GM18858 (cell line): ENCODE measurements around the gene FCMR.

ENCODE experiments used
- ATAC-seq: cut with Tn5 transposase; IDR thresholded peaks from one replicate; pipeline ENCODE4 v1.9.1; 2021; ENCODE audit not compliant: unreplicated experiment

FCMR gene, protein sequence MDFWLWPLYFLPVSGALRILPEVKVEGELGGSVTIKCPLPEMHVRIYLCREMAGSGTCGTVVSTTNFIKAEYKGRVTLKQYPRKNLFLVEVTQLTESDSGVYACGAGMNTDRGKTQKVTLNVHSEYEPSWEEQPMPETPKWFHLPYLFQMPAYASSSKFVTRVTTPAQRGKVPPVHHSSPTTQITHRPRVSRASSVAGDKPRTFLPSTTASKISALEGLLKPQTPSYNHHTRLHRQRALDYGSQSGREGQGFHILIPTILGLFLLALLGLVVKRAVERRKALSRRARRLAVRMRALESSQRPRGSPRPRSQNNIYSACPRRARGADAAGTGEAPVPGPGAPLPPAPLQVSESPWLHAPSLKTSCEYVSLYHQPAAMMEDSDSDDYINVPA

DNA sequence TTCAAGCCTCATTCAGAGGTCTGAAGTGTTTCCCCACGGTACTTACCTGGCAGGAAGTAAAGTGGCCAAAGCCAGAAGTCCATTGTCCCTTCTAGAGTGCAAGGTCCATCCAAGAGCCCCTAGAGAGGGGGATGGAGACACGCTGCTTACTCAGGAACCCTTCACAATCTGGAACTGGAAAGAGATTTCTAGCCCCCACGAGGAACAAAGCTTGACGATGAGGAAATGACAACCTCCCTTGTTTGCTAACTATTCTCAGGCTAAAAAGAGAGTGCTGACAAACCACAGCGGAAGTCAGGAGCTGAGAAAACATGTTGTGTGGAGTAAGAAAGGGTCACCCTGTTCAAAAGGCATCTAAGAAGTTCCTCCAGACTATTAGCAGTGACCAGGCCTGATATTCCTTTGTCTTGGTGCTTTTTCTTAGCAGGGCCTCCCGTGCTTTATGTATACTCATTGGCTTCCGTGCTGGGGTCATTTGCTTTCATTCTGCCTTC, at the start of gene FCMR:
Gene FCMR (minus strand): TSS at position 170 of the 494 bp plus-strand sequence. CDS start 87 bp downstream, at position 83.
- ATAC-seq: no peak

GRCh38 chr1:206971029-206971655, 49.4 kb upstream of the FCMR start:
- ATAC-seq: peak; percentile 58

GRCh38 chr1:206970446-206970845, 48.7 kb upstream of the FCMR start, which contains the start of gene FCAMR:
FCAMR (minus strand) TSS chr1:206970460; CDS start chr1:206970125, 335 bp downstream.
- ATAC-seq: no peak

GRCh38 chr1:206969090-206969489, 47.3 kb upstream of the FCMR start:
- ATAC-seq: no peak

- no peak for ATAC-seq
These were observed 45.5 kb upstream of the FCMR start for GRCh38 chr1:206967096-206967849.

- no peak for ATAC-seq
These were observed 44.0 kb upstream of the FCMR start for GRCh38 chr1:206965781-206966180.

DNA sequence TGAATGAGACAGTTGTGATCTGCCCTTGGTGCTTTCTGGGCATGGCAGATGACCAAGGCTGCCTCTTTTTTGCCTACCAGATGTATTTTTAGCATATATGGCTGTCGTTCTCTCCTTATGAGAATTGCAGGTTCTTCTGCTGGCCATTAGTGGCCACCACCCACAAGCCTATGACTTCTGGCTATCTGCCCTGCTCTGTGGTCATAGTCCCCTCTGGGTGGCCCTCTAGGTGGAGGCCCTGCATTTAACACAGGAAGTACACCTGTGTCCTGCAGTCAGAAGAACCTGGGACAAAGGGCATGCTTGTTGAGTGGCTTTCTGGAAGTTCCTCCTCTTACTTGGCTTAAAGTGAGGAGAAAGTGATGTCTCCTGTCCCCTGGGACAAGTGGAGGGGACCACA, 42.0 kb upstream of the FCMR start:
- ATAC-seq: no peak

DNA sequence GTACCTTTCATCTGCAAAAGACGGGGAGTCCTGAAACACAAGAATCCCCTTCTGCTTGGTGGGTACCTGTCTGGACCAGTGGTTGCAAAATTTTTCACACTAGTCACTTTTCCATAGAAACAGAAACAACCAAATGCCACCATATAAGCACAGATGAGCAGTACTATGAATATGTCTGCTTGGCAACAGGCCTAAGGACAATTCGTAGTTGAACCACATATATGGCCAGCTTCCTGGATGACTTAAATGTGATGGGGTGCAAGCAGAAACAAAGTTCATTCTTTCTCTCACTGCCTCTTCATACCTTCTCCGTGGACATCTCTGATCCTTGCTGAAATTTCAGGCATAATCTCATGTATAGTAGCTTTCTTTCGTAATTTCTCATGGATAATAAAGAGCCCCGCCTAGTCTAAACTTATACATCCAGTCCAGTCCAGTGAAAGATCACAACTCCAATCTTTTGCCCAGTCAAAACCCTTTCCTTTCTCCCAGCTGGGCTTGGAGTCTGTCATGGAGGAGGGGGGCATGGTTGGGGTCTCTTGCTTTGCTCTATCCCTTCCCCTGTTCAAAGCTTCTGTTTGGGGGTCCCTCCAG, 41.5 kb upstream of the FCMR start:
- ATAC-seq: no peak

- no peak for ATAC-seq
These were observed 40.5 kb upstream of the FCMR start for GRCh38 chr1:206962272-206962671.

GRCh38 chr1:206961668-206962067, 39.9 kb upstream of the FCMR start:
- ATAC-seq: no peak

DNA sequence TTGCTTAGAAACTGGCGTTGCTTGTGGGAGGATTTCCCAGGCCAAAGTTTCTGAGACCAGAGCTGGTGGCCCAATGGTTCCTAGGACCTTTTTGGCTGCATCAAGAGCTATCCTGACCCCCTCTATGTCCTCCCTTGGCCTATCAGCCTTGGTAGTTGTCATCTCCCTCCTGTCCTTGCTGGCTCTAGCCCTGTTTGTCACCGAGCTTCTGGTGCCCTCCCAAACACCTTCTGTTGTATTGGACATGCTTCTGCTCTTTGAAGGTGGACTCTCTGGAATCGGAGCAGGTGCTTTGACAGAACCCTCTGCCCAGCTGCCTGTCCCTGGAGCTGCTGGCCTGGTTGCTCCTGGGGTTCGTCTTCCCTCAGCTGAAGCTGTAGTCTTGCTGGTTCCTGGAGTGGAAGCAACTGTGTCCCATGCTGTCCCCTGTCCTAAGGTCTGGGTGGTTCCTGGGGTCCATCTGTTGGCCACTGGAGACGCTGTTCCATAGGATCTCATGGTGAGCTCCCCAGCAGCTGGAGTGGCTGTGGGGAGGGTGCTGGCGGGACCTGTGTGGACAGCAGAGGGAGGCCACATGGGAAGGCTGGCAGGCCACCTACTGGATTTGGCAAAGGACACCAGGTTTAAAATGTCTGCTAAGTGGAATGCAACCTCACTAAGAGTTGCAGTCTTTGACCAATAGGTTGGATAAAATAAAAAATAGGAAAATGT, 39.1 kb upstream of the FCMR start:
- no peak for ATAC-seq

GRCh38 chr1:206958144-206958543, 36.4 kb upstream of the FCMR start:
- no peak for ATAC-seq

DNA sequence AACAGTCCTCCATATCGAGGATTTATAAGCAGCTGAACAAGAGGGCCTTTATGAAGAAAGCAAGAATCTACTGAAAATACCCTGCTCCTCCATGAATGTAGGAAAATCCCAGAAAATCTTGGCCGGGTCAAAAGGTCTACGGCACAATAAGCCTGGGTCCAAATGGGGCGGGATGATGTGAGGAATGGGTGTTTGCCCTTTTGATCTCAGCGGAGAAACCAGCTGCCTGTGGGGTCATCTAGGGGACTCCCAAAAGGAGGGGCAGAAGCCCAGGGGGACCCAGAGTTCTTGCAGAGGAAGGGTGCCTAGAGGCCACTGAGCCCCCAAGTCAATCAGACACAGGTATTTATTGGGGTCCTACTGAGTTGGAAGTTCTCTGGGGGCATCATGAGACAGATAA, 35.9 kb upstream of the FCMR start:
- no peak for ATAC-seq

GRCh38 chr1:206955476-206956451, 34.0 kb upstream of the FCMR start:
- no peak for ATAC-seq

- no peak for ATAC-seq
These were observed 33.0 kb upstream of the FCMR start for GRCh38 chr1:206954459-206955342.

GRCh38 chr1:206953626-206954025, 31.9 kb upstream of the FCMR start:
- ATAC-seq: no peak

- no peak for ATAC-seq
These were observed 31.4 kb upstream of the FCMR start for GRCh38 chr1:206953126-206953525.

GRCh38 chr1:206952171-206952570, 30.4 kb upstream of the FCMR start:
- ATAC-seq: no peak
